HCT116 (cell line): ENCODE measurements around the gene UBTD1. TPM values are rescaled to one million over a fixed set of nuclear protein-coding genes. Genes with fewer than 3 reads are reported as not detected.
"Not testable (repeated sequence)": the region's sequence is repeated elsewhere in the genome, so short reads cannot be mapped to it uniquely, and the experiment has no call there.

Experiments
- ATAC-seq: fragments of 200-7000 bp; cut with Tn5 transposase; 2 replicates; pipeline ENCODE4 v1.9.1; 2020; ENCODE audit warnings: mild to moderate bottlenecking, moderate library complexity
- BruUV-seq: library from RNA; stranded (reverse); fragments of 400-500 nt; replicated peaks from 2 replicates; lab custom pipeline; 2021; lab: Mats Ljungman, UMichigan
- CTCF ChIA-PET: fragments of 300-600 bp; sonication (Branson Sonifier 250); formaldehyde crosslinking; loops from one replicate; lab custom pipeline; 2021; ENCODE audit warnings: antibody characterized with exemption; lab: Charles Lee
- POLR2A ChIA-PET: fragments of 300-600, 350-600 bp; sonication (Branson Sonifier 250); formaldehyde crosslinking; loops from one replicate; lab custom pipeline; 2021; ENCODE audit warnings: antibody characterized with exemption; lab: Charles Lee
- RAD21 ChIA-PET, 2 experiments: fragments of 300-600 bp; sonication (Branson Sonifier 250); formaldehyde crosslinking; loops; one replicate each; lab custom pipeline; 2023; ENCODE audit warnings: low total read pairs in 2 of 2; ENCODE audit not compliant: uncharacterized antibody in 2 of 2, unreplicated experiment in 2 of 2, low non-redundant PET in 1 of 2; lab: Charles Lee
- DNase-seq: peaks from one replicate; pipeline ENCODE4 v3.0.0-alpha.2; 2010; ENCODE audit warnings: low read depth, low spot score
- H2AFZ ChIP-seq: fragments of 200-600 bp; shearing (Covaris generic), sonication (generic); 2 replicates; pipeline ENCODE4 v1.6.1; 2017; ENCODE audit warnings: low read depth, mixed run types, mixed read lengths, antibody characterized with exemption, low read length; ENCODE audit not compliant: poor library complexity, severe bottlenecking
- H3K27ac ChIP-seq: 2 replicates; pipeline ENCODE4 v1.5.1; 2012; ENCODE audit warnings: low read depth, low read length
- H3K27me3 ChIP-seq: fragments of 200-600 bp; sonication (generic); 2 replicates; pipeline ENCODE4 v1.6.1; 2016; ENCODE audit warnings: mixed run types, low read length, mixed read lengths; ENCODE audit not compliant: insufficient read depth
- H3K36me3 ChIP-seq, 2 experiments: fragments of 200-500 bp in 1 of 2; fragments of 200-600 bp in 1 of 2; sonication (Bioruptor generic) in 1 of 2; sonication (generic) in 1 of 2; 2 replicates each; pipeline versions ENCODE4 v1.5.1 to v1.6.1; 2014 to 2016; ENCODE audit warnings: low read length in 2 of 2, inconsistent platforms in 1 of 2, mixed read lengths in 1 of 2, mixed run types in 1 of 2; ENCODE audit not compliant: insufficient read depth in 2 of 2, control insufficient read depth in 1 of 2
- H3K4me1 ChIP-seq, 2 experiments: fragments of 200-600 bp in 1 of 2; sonication (generic) in 1 of 2; 2 replicates each; pipeline versions ENCODE4 v1.5.1 to v1.6.1; 2012 to 2017; ENCODE audit warnings: low read length in 2 of 2, inconsistent platforms in 1 of 2, mild to moderate bottlenecking in 1 of 2, mixed read lengths in 1 of 2, mixed run types in 1 of 2, moderate library complexity in 1 of 2; ENCODE audit not compliant: insufficient read depth in 2 of 2, control insufficient read depth in 1 of 2
- H3K4me2 ChIP-seq: fragments of 200-600 bp; sonication (generic); 2 replicates; pipeline ENCODE4 v1.6.1; 2017; ENCODE audit warnings: mixed run types, low read length, mixed read lengths
- H3K4me3 ChIP-seq, 2 experiments: fragments of 200-600 bp in 1 of 2; sonication (generic) in 1 of 2; replicated peaks in 1 of 2; 2 replicates each; pipeline ENCODE4 v1.5.1; 2011 to 2016; ENCODE audit warnings: low read length in 2 of 2, control low read depth in 1 of 2, low read depth in 1 of 2, mild to moderate bottlenecking in 1 of 2, mixed read lengths in 1 of 2, mixed run types in 1 of 2
- H3K79me2 ChIP-seq: fragments of 200-600 bp; sonication (generic); 2 replicates; pipeline ENCODE4 v1.6.1; 2017; ENCODE audit warnings: mild to moderate bottlenecking, mixed run types, low read length, moderate library complexity, mixed read lengths; ENCODE audit not compliant: insufficient read depth
- H3K9ac ChIP-seq: fragments of 200-600 bp; sonication (generic); 2 replicates; pipeline ENCODE4 v1.6.1; 2016; ENCODE audit warnings: low read length, mixed read lengths
- H3K9me2 ChIP-seq: fragments of 200-600 bp; sonication (generic), shearing (Covaris generic); 2 replicates; pipeline ENCODE4 v1.6.1; 2017; ENCODE audit warnings: mixed run types, mild to moderate bottlenecking, moderate library complexity; ENCODE audit not compliant: insufficient read depth
- H3K9me3 ChIP-seq, 2 experiments: fragments of 200-500 bp in 1 of 2; fragments of 200-600 bp in 1 of 2; sonication (Bioruptor generic) in 1 of 2; sonication (generic) in 1 of 2; 2 replicates each; pipeline ENCODE4 v1.6.1; 2014 to 2017; ENCODE audit warnings: low read length in 2 of 2, mixed read lengths in 2 of 2, inconsistent platforms in 1 of 2, low read depth in 1 of 2, mild to moderate bottlenecking in 1 of 2, mixed run types in 1 of 2, moderate library complexity in 1 of 2; ENCODE audit not compliant: control insufficient read depth in 1 of 2, insufficient read depth in 1 of 2
- H4K20me1 ChIP-seq: fragments of 200-600 bp; sonication (generic), shearing (Covaris generic); 2 replicates; pipeline ENCODE4 v1.6.1; 2017; ENCODE audit warnings: mixed run types, mild to moderate bottlenecking, moderate library complexity; ENCODE audit not compliant: insufficient read depth
- intact Hi-C: fragments of 100-400 bp; cut with micrococcal nuclease; formaldehyde crosslinking; loops from 2 replicates; pipeline ENCODE4 v1.10.0; 2022
- total RNA-seq: library from RNA; stranded (reverse); gene quantifications from one replicate; pipeline ENCODE4 v1.2.1, GENCODE V29; 2021; ENCODE audit not compliant: unreplicated experiment

The UBTD1 gene
- total RNA-seq, 1 experiment from 2014 or later, result 12.8 TPM

DNA sequence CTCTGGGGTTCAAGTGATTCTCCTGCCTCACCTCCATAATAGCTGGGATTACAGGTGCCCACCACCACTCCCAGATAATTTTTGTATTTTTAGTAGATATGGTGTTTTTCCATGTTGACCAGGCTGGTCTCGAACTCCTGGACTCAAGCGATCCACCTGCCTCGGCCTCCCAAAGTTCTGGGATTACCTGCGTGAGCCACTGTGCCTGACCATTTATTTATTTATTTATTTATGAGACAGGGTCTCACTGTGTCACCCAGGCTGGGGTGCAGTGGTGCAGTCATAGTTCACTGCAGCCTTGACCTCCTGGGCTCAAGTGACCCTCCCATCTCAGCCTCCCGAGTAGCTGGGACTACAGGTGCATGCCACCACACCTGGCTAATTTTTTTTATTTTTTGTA is 55.6 kb downstream of the UBTD1 start:
- RAD21 ChIA-PET, result interaction anchor here in 1 of 2 experiments (1.0 to 1.9 kb wide), 2 partner anchors 18 to 91 kb away, joined by 4 read pairs; partner anchors contain the start of gene ANKRD2
- H4K20me1 ChIP-seq, POLR2A ChIA-PET, H3K79me2 ChIP-seq, BruUV-seq, intact Hi-C loops, ATAC-seq, H3K4me3 ChIP-seq, H3K36me3 ChIP-seq, H3K9me2 ChIP-seq, DNase-seq, H3K27ac ChIP-seq, H2AFZ ChIP-seq, H3K27me3 ChIP-seq, H3K9me3 ChIP-seq, H3K4me2 ChIP-seq, H3K9ac ChIP-seq: not testable (repeated sequence)
- H3K4me1 ChIP-seq, result peaks cover 10 to 24% of the 10 kb centered on the region in 2 experiments; a peak in 3 of 4 replicates
- CTCF ChIA-PET, result interaction anchor here (0.7 to 2.8 kb wide), 12 partner anchors 11 to 91 kb away, joined by 3 to 20 read pairs (median 5); partner anchors contain the start of genes ANKRD2 and HOGA1

DNA sequence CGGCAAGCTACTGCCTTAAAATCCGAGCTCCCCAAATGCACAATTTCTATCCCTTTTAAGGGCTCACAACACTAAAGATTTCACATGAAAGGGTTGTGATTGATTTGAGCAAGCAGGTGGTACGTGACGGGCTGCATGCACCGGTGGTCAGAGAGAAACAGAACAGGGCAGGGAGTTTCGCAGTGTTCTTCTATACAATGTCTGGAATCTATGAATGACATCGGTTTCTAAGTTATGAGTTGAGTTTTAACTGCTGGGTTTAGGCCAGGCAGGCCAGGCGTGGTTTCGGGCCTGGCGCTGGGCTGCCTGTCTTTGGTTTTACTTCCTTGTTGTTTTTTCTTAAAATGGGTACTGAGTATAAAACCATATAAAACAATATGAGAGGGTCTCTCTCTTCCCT is 56.8 kb downstream of the UBTD1 start:
- H3K36me3 ChIP-seq, H3K9me3 ChIP-seq, POLR2A ChIA-PET, H3K79me2 ChIP-seq, intact Hi-C loops, H3K27ac ChIP-seq, H4K20me1 ChIP-seq, ATAC-seq, H3K9ac ChIP-seq, CTCF ChIA-PET, DNase-seq, H3K9me2 ChIP-seq, H3K4me2 ChIP-seq, RAD21 ChIA-PET, H3K27me3 ChIP-seq, H2AFZ ChIP-seq, H3K4me3 ChIP-seq, BruUV-seq: not testable (repeated sequence)
- H3K4me1 ChIP-seq, result peaks cover 3 to 12% of the 10 kb centered on the region in 2 experiments; a peak in 3 of 4 replicates

DNA sequence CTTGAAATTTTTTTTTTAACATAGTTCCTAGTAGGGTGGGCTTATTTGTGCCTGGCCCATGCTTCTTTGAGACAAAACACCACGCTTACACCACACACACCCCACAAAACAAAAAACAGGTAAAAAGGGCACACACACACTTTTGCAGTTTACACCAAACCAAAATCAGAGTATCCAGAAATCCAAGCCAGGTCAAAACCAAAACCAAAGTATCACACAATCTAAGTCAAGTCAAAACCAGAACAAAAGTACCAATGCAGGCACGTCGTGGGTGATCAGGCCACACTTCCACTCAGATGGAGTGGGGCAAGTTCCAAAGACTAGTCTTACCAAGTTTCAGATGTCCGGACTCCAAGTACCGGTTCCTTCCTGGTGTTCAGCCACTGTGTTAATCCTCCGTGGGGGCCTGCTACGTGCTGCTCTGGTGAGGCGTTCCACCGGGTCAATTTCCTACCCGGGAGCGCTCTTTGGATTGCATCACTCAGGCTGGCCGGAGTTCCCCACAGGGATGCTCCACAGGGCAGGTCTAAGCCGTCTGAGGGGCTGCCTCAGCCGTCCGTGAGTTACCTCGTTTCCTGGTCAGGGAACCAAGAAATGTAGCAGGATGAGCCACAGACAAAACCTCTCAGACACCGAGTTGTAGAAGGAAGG is 62.1 kb downstream of the UBTD1 start:
- BruUV-seq, H3K9ac ChIP-seq, ATAC-seq, H3K4me2 ChIP-seq, intact Hi-C loops, H3K9me2 ChIP-seq, CTCF ChIA-PET, H3K27ac ChIP-seq, H3K79me2 ChIP-seq, H3K27me3 ChIP-seq, H4K20me1 ChIP-seq, H2AFZ ChIP-seq, POLR2A ChIA-PET, H3K36me3 ChIP-seq, H3K4me1 ChIP-seq, RAD21 ChIA-PET, DNase-seq, H3K4me3 ChIP-seq: not testable (repeated sequence)
- H3K9me3 ChIP-seq, result peaks cover 0 to 15% of the 10 kb centered on the region in 2 experiments; a peak in 1 of 4 replicates

DNA sequence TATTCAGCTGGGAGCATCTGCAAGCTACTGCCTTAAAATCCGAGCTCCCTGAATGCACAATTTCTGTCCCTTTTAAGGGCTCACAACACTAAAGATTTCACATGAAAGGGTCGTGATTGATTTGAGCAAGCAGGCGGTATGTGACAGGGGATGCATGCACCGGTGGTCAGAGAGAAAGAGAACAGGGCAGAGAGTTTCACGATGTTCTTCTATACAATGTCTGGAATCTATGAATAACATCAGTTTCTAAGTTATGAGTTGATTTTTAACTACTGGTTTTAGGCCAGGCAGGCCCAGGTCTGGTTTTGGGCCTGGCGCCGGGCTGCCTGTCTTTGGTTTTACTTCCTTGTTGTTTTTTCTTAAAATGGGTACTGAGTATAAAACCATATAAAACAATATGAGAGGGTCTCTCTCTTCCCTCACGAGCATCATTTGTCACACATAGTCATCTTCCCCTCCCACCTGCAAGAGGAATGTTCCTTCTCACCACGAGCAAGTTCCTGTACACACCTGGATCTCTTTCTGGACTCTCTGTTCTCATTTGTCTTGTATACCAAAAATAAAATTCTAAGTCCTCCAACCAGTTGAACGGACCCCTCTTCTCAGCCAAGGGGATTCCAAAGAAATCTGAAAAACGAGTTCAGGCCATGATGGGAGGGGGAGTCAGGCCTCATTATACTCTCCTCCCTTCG is 62.8 kb downstream of the UBTD1 start:
- H3K27me3 ChIP-seq, H4K20me1 ChIP-seq, H3K9ac ChIP-seq, H3K27ac ChIP-seq, DNase-seq, CTCF ChIA-PET, intact Hi-C loops, H3K79me2 ChIP-seq, H3K4me1 ChIP-seq, ATAC-seq, H3K4me3 ChIP-seq, BruUV-seq, POLR2A ChIA-PET, H3K36me3 ChIP-seq, H3K4me2 ChIP-seq, H2AFZ ChIP-seq, RAD21 ChIA-PET, H3K9me2 ChIP-seq: not testable (repeated sequence)
- peaks cover 0 to 15% of the 10 kb centered on the region in 2 experiments; a peak in 1 of 4 replicates for H3K9me3 ChIP-seq
